Endothelial cell of umbilical vein (primary cell): ENCODE data around the gene NOTCH3. TPM values are rescaled to one million over a fixed set of nuclear protein-coding genes. Genes with fewer than 3 reads are reported as not detected.

Experiments
- BruUV-seq: library from RNA; stranded (reverse); fragments of 400-500 nt; replicated peaks from 2 replicates; lab custom pipeline; 2021; lab: Mats Ljungman, UMichigan
- CTCF ChIA-PET: fragments of 300-600, 350-600 bp; sonication (Branson Sonifier 250); formaldehyde crosslinking; loops from one replicate; lab custom pipeline; 2021; ENCODE audit warnings: antibody characterized with exemption, inconsistent platforms; lab: Charles Lee
- POLR2A ChIA-PET: fragments of 300-600, 350-600 bp; sonication (Branson Sonifier 250); formaldehyde crosslinking; loops from one replicate; lab custom pipeline; 2021; ENCODE audit warnings: antibody characterized with exemption, inconsistent platforms; lab: Charles Lee
- DNase-seq: peaks from one replicate; pipeline ENCODE4 v3.0.0-alpha.2; 2011; ENCODE audit warnings: low read depth, low spot score
- FAIRE-seq: peaks from 2 replicates; lab custom pipeline; 2011; peaks lifted over from hg19 to GRCh38; lab: Jason Lieb, UNC
- H2AFZ ChIP-seq: 2 replicates; pipeline ENCODE4 v1.6.0; 2012; ENCODE audit warnings: low read depth, low read length, control low read depth, inconsistent platforms
- H3K27ac ChIP-seq: 2 replicates; pipeline ENCODE4 v1.5.1; 2011; ENCODE audit warnings: low read depth, mild to moderate bottlenecking, control low read depth, low read length, moderate library complexity; ENCODE audit not compliant: insufficient read depth
- H3K27me3 ChIP-seq, 2 experiments: 2 replicates each; pipeline versions ENCODE4 v1.6.0 to v1.6.1; 2011; ENCODE audit warnings: low read length in 2 of 2, mixed read lengths in 1 of 2; ENCODE audit not compliant: control insufficient read depth in 2 of 2, insufficient read depth in 2 of 2
- H3K36me3 ChIP-seq, 2 experiments: 2 replicates in 1 of 2; 3 replicates in 1 of 2; pipeline ENCODE4 v1.5.1; 2011; ENCODE audit warnings: low read length in 2 of 2, mild to moderate bottlenecking in 1 of 2, moderate library complexity in 1 of 2; ENCODE audit not compliant: control insufficient read depth in 2 of 2, insufficient read depth in 2 of 2; ENCODE audit errors: extremely low read depth in 1 of 2
- H3K4me1 ChIP-seq: 3 replicates; pipeline ENCODE4 v1.5.1; 2011; ENCODE audit warnings: mild to moderate bottlenecking, low read length; ENCODE audit not compliant: control insufficient read depth, insufficient read depth; ENCODE audit errors: extremely low read depth
- H3K4me2 ChIP-seq: 2 replicates; pipeline ENCODE4 v1.6.1; 2011; ENCODE audit warnings: low read length, control low read depth, mixed read lengths; ENCODE audit not compliant: insufficient read depth
- H3K4me3 ChIP-seq, 3 experiments: fragments of 200-600 bp in 1 of 3; sonication (generic), shearing (Covaris generic) in 1 of 3; replicated peaks in 1 of 3; 2 replicates each; pipeline ENCODE4 v1.5.1; 2011 to 2016; ENCODE audit warnings: control low read depth in 3 of 3, low read length in 3 of 3, mild to moderate bottlenecking in 2 of 3, inconsistent platforms in 1 of 3, low read depth in 1 of 3, moderate library complexity in 1 of 3; ENCODE audit not compliant: insufficient read depth in 1 of 3
- H3K79me2 ChIP-seq: 2 replicates; pipeline ENCODE4 v1.6.0; 2012; ENCODE audit warnings: low read length, inconsistent platforms; ENCODE audit not compliant: control insufficient read depth, insufficient read depth
- H3K9ac ChIP-seq: replicated peaks from 2 replicates; pipeline ENCODE3; 2011; ENCODE audit warnings: low read length, control low read depth; ENCODE audit not compliant: insufficient read depth; ENCODE audit errors: extremely low read depth
- H3K9me1 ChIP-seq: replicated peaks from 3 replicates; pipeline ENCODE4 v1.6.0; 2011; ENCODE audit warnings: mild to moderate bottlenecking, low read length; ENCODE audit not compliant: control insufficient read depth, insufficient read depth; ENCODE audit errors: extremely low read depth
- H3K9me3 ChIP-seq: replicated peaks from 2 replicates; pipeline ENCODE4 v1.5.1; 2012; ENCODE audit warnings: low read length, inconsistent platforms; ENCODE audit not compliant: control insufficient read depth, insufficient read depth
- H4K20me1 ChIP-seq: replicated peaks from 2 replicates; pipeline ENCODE3; 2011; ENCODE audit warnings: mild to moderate bottlenecking, low read length; ENCODE audit not compliant: control insufficient read depth, insufficient read depth; ENCODE audit errors: extremely low read depth
- CTCF ChIP-seq, 2 donors: IDR thresholded peaks; 1 replicate in 1 of 2; 2 replicates in 1 of 2; pipeline ENCODE4 v1.5.1; 2011; ENCODE audit warnings: low read length in 2 of 2, mild to moderate bottlenecking in 2 of 2, moderate library complexity in 2 of 2, control low read depth in 1 of 2, inconsistent platforms in 1 of 2, low read depth in 1 of 2; ENCODE audit not compliant: insufficient read depth in 1 of 2; ENCODE audit errors: extremely low read depth in 1 of 2
- EZH2 ChIP-seq: IDR thresholded peaks from 2 replicates; pipeline ENCODE4 v1.6.1; 2012; ENCODE audit warnings: borderline replicate concordance, low read depth, mild to moderate bottlenecking, moderate library complexity, low read length, inconsistent platforms; ENCODE audit not compliant: severe bottlenecking
- FOS ChIP-seq: IDR thresholded peaks from 2 replicates; pipeline ENCODE4 v1.6.1; 2011; ENCODE audit warnings: mild to moderate bottlenecking, low read length, moderate library complexity, borderline replicate concordance; ENCODE audit not compliant: insufficient read depth
- GATA2 ChIP-seq: IDR thresholded peaks from 2 replicates; pipeline ENCODE4 v1.7.0; 2011; ENCODE audit warnings: low read depth, mild to moderate bottlenecking, moderate library complexity, mixed read lengths, low read length; ENCODE audit not compliant: insufficient read length, insufficient read depth
- JUN ChIP-seq: IDR thresholded peaks from 2 replicates; pipeline ENCODE4 v1.6.1; 2011; ENCODE audit warnings: borderline replicate concordance, low read depth; ENCODE audit not compliant: insufficient read length, insufficient read depth
- MAX ChIP-seq: IDR thresholded peaks from 2 replicates; pipeline ENCODE4 v1.6.1; 2011; ENCODE audit not compliant: insufficient read depth, insufficient read length
- MYC ChIP-seq: IDR thresholded peaks from one replicate; pipeline ENCODE4 v1.6.1; 2011; ENCODE audit warnings: mild to moderate bottlenecking, low read depth, low read length
- POLR2A ChIP-seq: IDR thresholded peaks from 2 replicates; pipeline ENCODE4 v1.6.1; 2012; ENCODE audit warnings: low read depth, mild to moderate bottlenecking, control low read depth, low read length
- POLR2AphosphoS5 ChIP-seq: IDR thresholded peaks from 2 replicates; pipeline ENCODE4 v1.6.1; 2012; ENCODE audit warnings: low read depth, mild to moderate bottlenecking, control low read depth, low read length, moderate library complexity; ENCODE audit not compliant: insufficient read depth
- dilution Hi-C: fragments of 300-500 bp; cut with MboI; formaldehyde crosslinking; loops from one replicate; pipeline ENCODE4 v1.15.0; 2019; ENCODE audit warnings: low sequenced_read_pairs; ENCODE audit not compliant: extremely low pct_ligation_motif_present
- intact Hi-C: fragments of 100-400 bp; cut with micrococcal nuclease; formaldehyde crosslinking; loops from one replicate; pipeline ENCODE4 v1.10.0; 2022
- polyA plus RNA-seq, 4 experiments: library from polyadenylated mRNA; depleted of rRNA in 3 of 4; stranded (reverse) in 3 of 4; unstranded in 1 of 4; fragments of >200 nt; gene quantifications; 2 replicates each; pipeline versions ENCODE4 v1.2.1 to v1.2.3, GENCODE V29; 2011 to 2012; ENCODE audit warnings: missing spikeins in 1 of 4
- total RNA-seq: library from RNA; stranded (reverse); gene quantifications from 2 replicates; pipeline ENCODE4 v1.2.3, GENCODE V29; 2021

The NOTCH3 gene
- total and polyA plus RNA-seq, 2 donors (not counting 3 experiments of a cell fraction or from before 2014, with no cell fraction given): 0.63 to 1.5 TPM

- Histone ChIP-seq H3K4me3 (no peak overlapping the region), H2AFZ (no peak overlapping the region), H4K20me1 (no peaks in the 10 kb centered on the region), H3K4me2 (no peak overlapping the region), H3K4me1 (peaks cover 3% of the 10 kb centered on the region), H3K79me2 (peaks cover 10% of the 10 kb centered on the region), H3K36me3 (no peaks in the 10 kb centered on the region), H3K9ac (no peak overlapping the region), H3K9me1 (no peaks in the 10 kb centered on the region), H3K27me3 (peaks cover 0 to 3% of the 10 kb centered on the region in 2 experiments), H3K9me3 (no peaks in the 10 kb centered on the region), H3K27ac (no peak overlapping the region)
- ChIA-PET CTCF (interaction anchor here (1.3 kb wide), 1 partner anchor 27 kb away, joined by 5 read pairs; no protein-coding TSS in a partner anchor), POLR2A (no interaction called here)
- dilution Hi-C loops: no loop called here
- no TSS peak for BruUV-seq
- intact Hi-C loops: no loop called here
- FAIRE-seq (no peak), DNase-seq (no peak)
- TF ChIP-seq MYC: no peak
- no peak for TF ChIP-seq JUN
- TF ChIP-seq MAX: no peak
- no peak for TF ChIP-seq EZH2
- no peak for TF ChIP-seq POLR2AphosphoS5
- no peak for TF ChIP-seq FOS
- no peak for TF ChIP-seq POLR2A
- TF ChIP-seq CTCF (IDR thresholded peaks at IDR 0.05; ENCODE audit: extremely low read depth in 1 of 2, insufficient read depth in 1 of 2, low read depth in 1 of 2, low read length in 2 of 2): no peak
- TF ChIP-seq GATA2: no peak
Observed at GRCh38 chr19:15128162-15128770, 72.5 kb downstream of the NOTCH3 start.
